Choroid plexus epithelial cell (primary cell): Measurements from ENCODE around the gene URB1.

ENCODE experiments used
- DNase-seq: peaks from one replicate; pipeline ENCODE4 v3.0.0-alpha.2; 2010; ENCODE audit warnings: low read depth
- H3K4me3 ChIP-seq: 2 replicates; pipeline ENCODE4 v1.5.1; 2011; ENCODE audit warnings: low read depth, mild to moderate bottlenecking, control low read depth, low read length, moderate library complexity
- CTCF ChIP-seq: conservative IDR thresholded peaks from 2 replicates; pipeline ENCODE4 v1.5.1; 2011; ENCODE audit warnings: low read depth, mild to moderate bottlenecking, control low read depth, inconsistent platforms, low read length, moderate library complexity

URB1 gene

GRCh38 chr21:32346951-32347350 lies 45.9 kb downstream of the URB1 start:
- no peak for DNase-seq
- H3K4me3 ChIP-seq = no peak overlapping the region
- no peak for TF ChIP-seq CTCF

DNA sequence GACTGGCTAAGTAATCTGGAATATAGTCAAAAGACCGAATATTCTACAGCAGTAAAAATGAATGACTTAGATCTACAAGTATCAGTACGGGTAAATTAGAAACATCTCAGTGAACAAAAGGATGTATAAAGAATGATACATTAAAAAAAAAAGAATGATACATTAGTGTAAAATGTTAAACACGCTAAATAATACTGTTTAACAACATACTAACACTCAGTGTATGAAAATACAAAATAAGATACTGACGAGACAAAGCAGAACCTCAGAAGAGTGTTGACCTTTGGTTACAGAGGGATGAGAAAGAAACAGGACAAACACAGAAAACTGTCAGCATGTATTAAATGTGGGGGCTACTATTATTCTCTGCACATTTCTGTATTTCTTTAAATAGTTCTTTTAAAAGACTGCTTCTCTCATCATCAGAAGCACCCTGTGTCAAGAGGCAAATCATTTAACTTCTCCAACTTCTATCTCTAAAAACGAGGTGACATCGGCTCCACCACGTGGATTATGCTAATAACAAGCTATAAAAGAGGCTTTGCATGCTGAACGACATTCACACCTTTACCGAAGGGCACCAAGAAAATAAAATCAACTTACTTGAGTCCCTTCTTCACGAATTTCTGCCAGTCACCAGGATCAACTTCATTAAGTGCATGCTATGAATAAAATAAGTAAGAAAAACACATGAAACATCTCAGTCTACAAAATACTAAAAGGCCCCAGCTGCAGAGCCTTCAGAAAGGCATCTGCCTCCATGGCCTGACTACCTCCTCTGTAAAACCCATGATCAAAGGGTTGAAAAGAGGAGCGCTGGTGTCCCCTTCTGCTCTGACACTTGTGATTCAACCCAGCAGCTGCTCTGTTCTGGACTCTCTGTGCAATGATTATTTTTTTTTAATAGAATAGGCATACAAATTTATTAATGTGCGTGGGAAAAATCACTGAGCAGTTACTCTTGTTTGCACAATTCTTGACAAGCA lies 51.7 kb downstream of the URB1 start:
- H3K4me3 ChIP-seq = no peak overlapping the region
- no peak for DNase-seq
- TF ChIP-seq CTCF = no peak

DNA sequence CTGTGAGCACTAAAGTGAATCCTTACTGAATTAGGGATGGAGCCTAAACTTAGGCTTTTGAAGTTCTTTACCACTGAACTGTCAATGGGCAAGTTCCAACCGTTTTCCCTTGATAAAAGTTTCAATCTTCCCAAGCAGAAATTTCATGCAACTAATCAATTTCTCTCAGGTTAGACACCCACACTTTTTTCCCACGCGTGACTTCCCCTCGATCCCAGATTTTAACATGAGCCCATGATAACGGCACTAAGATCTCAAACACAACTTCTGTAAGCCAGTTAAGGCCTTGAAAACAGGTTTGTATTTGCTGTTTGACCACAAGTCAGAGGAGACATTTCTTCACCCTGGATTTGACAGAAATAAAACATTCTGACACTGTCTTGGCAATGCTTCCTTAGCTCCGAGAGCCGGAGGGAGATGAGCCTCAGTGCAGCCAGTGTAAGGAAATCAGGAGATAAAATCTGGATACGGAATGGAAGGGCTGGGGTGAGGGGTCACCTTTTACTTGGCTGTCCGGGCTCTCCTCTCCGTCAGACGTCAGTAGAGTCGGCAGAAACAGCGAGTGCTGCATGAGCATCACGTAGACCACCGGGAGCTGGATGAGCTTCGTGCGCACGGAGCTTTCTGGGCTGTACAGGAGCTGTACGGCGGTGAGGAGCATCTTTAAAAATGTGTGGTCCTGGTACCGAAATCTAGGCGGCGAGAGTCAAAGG lies 54.4 kb downstream of the URB1 start:
- no peak overlapping the region for H3K4me3 ChIP-seq
- DNase-seq = no peak
- no peak for TF ChIP-seq CTCF

DNA sequence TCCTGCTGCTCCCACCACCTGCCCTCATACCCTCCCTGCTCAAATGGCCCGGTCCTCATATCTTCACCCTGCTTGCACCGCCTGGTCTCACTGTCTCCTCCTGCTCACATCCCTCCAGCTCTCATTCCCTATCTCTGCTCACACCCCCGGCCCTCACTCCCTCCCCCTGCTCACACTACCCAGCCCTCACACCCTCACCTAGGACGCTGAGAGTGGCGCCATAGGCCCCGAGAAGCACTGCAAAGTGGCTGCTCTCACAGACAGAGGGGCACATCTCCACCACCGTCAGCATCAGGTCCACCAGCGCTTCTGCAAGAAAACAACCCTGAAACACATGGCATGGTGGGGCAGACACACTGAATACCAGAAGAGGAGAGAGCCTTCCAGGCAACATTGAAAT lies 55.6 kb downstream of the URB1 start:
- DNase-seq = no peak
- H3K4me3 ChIP-seq = no peak overlapping the region
- no peak for TF ChIP-seq CTCF

GRCh38 chr21:32336711-32337110 lies 56.1 kb downstream of the URB1 start:
- peak; percentile 73 for DNase-seq
- H3K4me3 ChIP-seq = no peak overlapping the region
- no peak for TF ChIP-seq CTCF

- TF ChIP-seq CTCF = no peak
- peak; percentile 63 for DNase-seq
- no peak overlapping the region for H3K4me3 ChIP-seq
These were observed 56.9 kb downstream of the URB1 start for GRCh38 chr21:32335601-32336575.
